ENCODE results near the gene TNFRSF21.
"Not testable (repeated sequence)": the region's sequence is repeated elsewhere in the genome, so short reads cannot be mapped to it uniquely, and the experiment has no call there.

Gene TNFRSF21

GRCh38 chr6:47288267-47289090, 21.2 kb downstream of the TNFRSF21 start:
- DNase-seq (ENCODE audit: low spot score) = no peak

GRCh38 chr6:47286301-47286700, 23.4 kb downstream of the TNFRSF21 start:
- DNase-seq (ENCODE audit: low spot score) = no peak

GRCh38 chr6:47283993-47284392, 25.7 kb downstream of the TNFRSF21 start:
- no peak for DNase-seq (ENCODE audit: low spot score)

- DNase-seq (ENCODE audit: low spot score) = no peak
These were observed 31.2 kb downstream of the TNFRSF21 start for GRCh38 chr6:47278545-47278944.

- no peak for DNase-seq (ENCODE audit: low spot score)
These were observed 32.0 kb downstream of the TNFRSF21 start for GRCh38 chr6:47277702-47278101.

GRCh38 chr6:47276377-47276776, 33.3 kb downstream of the TNFRSF21 start:
- no peak for DNase-seq (ENCODE audit: low spot score)

GRCh38 chr6:47275640-47276039, 34.1 kb downstream of the TNFRSF21 start:
- DNase-seq (ENCODE audit: low spot score) = no peak

GRCh38 chr6:47275132-47275531, 34.6 kb downstream of the TNFRSF21 start:
- not testable (repeated sequence) for DNase-seq (ENCODE audit: low spot score)

GRCh38 chr6:47268572-47269187, 41.0 kb downstream of the TNFRSF21 start:
- DNase-seq (ENCODE audit: low spot score) = no peak

- no peak for DNase-seq (ENCODE audit: low spot score)
These were observed 42.4 kb downstream of the TNFRSF21 start for GRCh38 chr6:47267301-47267700.

- no peak for DNase-seq (ENCODE audit: low spot score)
These were observed 43.7 kb downstream of the TNFRSF21 start for GRCh38 chr6:47265971-47266370.

GRCh38 chr6:47264775-47265184, 44.9 kb downstream of the TNFRSF21 start:
- no peak for DNase-seq (ENCODE audit: low spot score)

- DNase-seq (ENCODE audit: low spot score) = no peak
These were observed 46.4 kb downstream of the TNFRSF21 start for GRCh38 chr6:47263268-47263667.

- DNase-seq (ENCODE audit: low spot score) = no peak
These were observed 47.5 kb downstream of the TNFRSF21 start for GRCh38 chr6:47262231-47262630.

- DNase-seq (ENCODE audit: low spot score) = no peak
These were observed 48.5 kb downstream of the TNFRSF21 start for GRCh38 chr6:47261191-47261590.

GRCh38 chr6:47260021-47260420, 49.7 kb downstream of the TNFRSF21 start:
- no peak for DNase-seq (ENCODE audit: low spot score)

GRCh38 chr6:47258724-47259347, 50.9 kb downstream of the TNFRSF21 start:
- no peak for DNase-seq (ENCODE audit: low spot score)

- DNase-seq (ENCODE audit: low spot score) = no peak
These were observed 52.5 kb downstream of the TNFRSF21 start for GRCh38 chr6:47256981-47257730.

- no peak for DNase-seq (ENCODE audit: low spot score)
These were observed 53.3 kb downstream of the TNFRSF21 start for GRCh38 chr6:47256361-47256760.

- no peak for DNase-seq (ENCODE audit: low spot score)
These were observed 54.8 kb downstream of the TNFRSF21 start for GRCh38 chr6:47254906-47255305.

- no peak for DNase-seq (ENCODE audit: low spot score)
These were observed 55.7 kb downstream of the TNFRSF21 start for GRCh38 chr6:47254051-47254450.

- DNase-seq (ENCODE audit: low spot score) = no peak
These were observed 56.6 kb downstream of the TNFRSF21 start for GRCh38 chr6:47253136-47253535.

Data from globus pallidus (tissue), 1 donor.